ENCODE measurements around the gene DPF3.

DPF3 gene

GRCh38 chr14:72881543-72881942, 12.4 kb downstream of the DPF3 start:
- DNase-seq (ENCODE audit: low spot score): no peak
- Histone ChIP-seq H2BK15ac (ENCODE audit: low read length) (no peak overlapping the region), H3K9me3 (replicated peaks in 1 of 2; ENCODE audit: control insufficient read depth in 2 of 2, insufficient read depth in 1 of 2, low read depth in 1 of 2, low read length in 2 of 2) (no peaks in the 10 kb centered on the region), H3K4ac (ENCODE audit: low read length) (no peak overlapping the region), H3K4me2 (ENCODE audit: insufficient read depth, low read length, poor library complexity, severe bottlenecking) (no peak overlapping the region), H2BK120ac (ENCODE audit: low read depth, low read length) (no peak overlapping the region), H3K79me1 (ENCODE audit: low read depth, low read length) (no peaks in the 10 kb centered on the region), H2BK5ac (ENCODE audit: low read length) (no peak overlapping the region), H3K4me1 (ENCODE audit: control insufficient read depth in 2 of 2, insufficient read depth in 1 of 2, low read depth in 1 of 2, low read length in 2 of 2) (peaks cover 5 to 7% of the 10 kb centered on the region in 2 donors), H3K36me3 (replicated peaks in 1 of 2; ENCODE audit: control insufficient read depth in 2 of 2, insufficient read depth in 2 of 2, low read length in 2 of 2) (no peaks in the 10 kb centered on the region), H3K4me3 (ENCODE audit: low read length in 2 of 2) (no peak overlapping the region), H4K91ac (ENCODE audit: low read depth, low read length, poor library complexity) (no peak overlapping the region), H3K27ac (replicated peaks; ENCODE audit: low read length) (no peak overlapping the region), H3K14ac (ENCODE audit: low read length) (no peak overlapping the region), H2AFZ (ENCODE audit: low read length) (no peak overlapping the region), H2AK5ac (ENCODE audit: low read depth, low read length) (no peak overlapping the region), H3K23ac (ENCODE audit: low read depth, low read length, poor library complexity) (no peak overlapping the region), H2BK12ac (ENCODE audit: low read length) (no peak overlapping the region), H4K8ac (ENCODE audit: low read depth, low read length) (no peak overlapping the region), H3K9ac (ENCODE audit: low read depth, low read length, poor library complexity) (no peak overlapping the region), H3K27me3 (ENCODE audit: control insufficient read depth in 3 of 3, insufficient read depth in 3 of 3, low read depth in 1 of 3, low read length in 3 of 3) (peaks cover 0 to 8% (median 0%) of the 10 kb centered on the region in 3 experiments), H3K18ac (ENCODE audit: low read length) (no peak overlapping the region)
- no CpG with 5 or more reads among the region's 2 CpGs for WGBS, 2 donors (ENCODE audit: extremely low coverage in 2 of 2, insufficient read length in 2 of 2, insufficient replicate concordance in 1 of 2)

DNA sequence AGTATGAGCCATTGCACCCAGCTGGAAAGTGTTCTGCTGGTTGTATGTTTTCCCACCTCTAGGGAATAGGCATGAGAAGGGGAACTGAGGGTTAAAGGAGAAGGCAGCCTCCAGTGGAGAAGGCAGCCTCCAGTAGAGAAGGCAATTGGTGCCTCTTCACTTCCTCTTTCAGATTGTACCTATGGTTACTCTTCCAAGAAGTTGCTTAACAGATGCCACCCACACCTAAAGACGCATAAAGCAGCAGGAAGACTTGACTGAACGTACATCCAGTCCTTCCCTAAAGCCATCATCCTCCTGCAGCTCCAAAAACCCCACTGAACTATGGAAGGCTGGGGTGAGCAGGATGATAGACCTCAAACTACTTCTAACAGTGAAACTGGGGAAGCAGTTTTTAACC, 13.1 kb downstream of the DPF3 start:
- Histone ChIP-seq H3K4me1 (ENCODE audit: control insufficient read depth in 2 of 2, insufficient read depth in 1 of 2, low read depth in 1 of 2, low read length in 2 of 2) (peaks cover 7 to 9% of the 10 kb centered on the region in 2 donors), H2AK5ac (ENCODE audit: low read depth, low read length) (no peak overlapping the region), H3K27ac (replicated peaks; ENCODE audit: low read length) (no peak overlapping the region), H3K23ac (ENCODE audit: low read depth, low read length, poor library complexity) (no peak overlapping the region), H3K14ac (ENCODE audit: low read length) (no peak overlapping the region), H2AFZ (ENCODE audit: low read length) (no peak overlapping the region), H3K9me3 (replicated peaks in 1 of 2; ENCODE audit: control insufficient read depth in 2 of 2, insufficient read depth in 1 of 2, low read depth in 1 of 2, low read length in 2 of 2) (no peaks in the 10 kb centered on the region), H2BK5ac (ENCODE audit: low read length) (no peak overlapping the region), H3K4me3 (ENCODE audit: low read length in 2 of 2) (no peak overlapping the region), H3K9ac (ENCODE audit: low read depth, low read length, poor library complexity) (no peak overlapping the region), H4K8ac (ENCODE audit: low read depth, low read length) (no peak overlapping the region), H3K4me2 (ENCODE audit: insufficient read depth, low read length, poor library complexity, severe bottlenecking) (no peak overlapping the region), H3K36me3 (replicated peaks in 1 of 2; ENCODE audit: control insufficient read depth in 2 of 2, insufficient read depth in 2 of 2, low read length in 2 of 2) (no peaks in the 10 kb centered on the region), H3K79me1 (ENCODE audit: low read depth, low read length) (no peaks in the 10 kb centered on the region), H2BK120ac (ENCODE audit: low read depth, low read length) (no peak overlapping the region), H2BK12ac (ENCODE audit: low read length) (no peak overlapping the region), H2BK15ac (ENCODE audit: low read length) (no peak overlapping the region), H3K18ac (ENCODE audit: low read length) (no peak overlapping the region), H3K27me3 (ENCODE audit: control insufficient read depth in 3 of 3, insufficient read depth in 3 of 3, low read depth in 1 of 3, low read length in 3 of 3) (peaks cover 0 to 5% (median 0%) of the 10 kb centered on the region in 3 experiments), H3K4ac (ENCODE audit: low read length) (no peak overlapping the region), H4K91ac (ENCODE audit: low read depth, low read length, poor library complexity) (no peak overlapping the region)
- WGBS, 2 donors (ENCODE audit: extremely low coverage in 2 of 2, insufficient read length in 2 of 2, insufficient replicate concordance in 1 of 2): no CpG with 5 or more reads among the region's 2 CpGs
- no peak for DNase-seq (ENCODE audit: low spot score)

GRCh38 chr14:72880164-72880563, 13.7 kb downstream of the DPF3 start:
- Histone ChIP-seq H2AFZ (ENCODE audit: low read length) (no peak overlapping the region), H2BK12ac (ENCODE audit: low read length) (no peak overlapping the region), H4K8ac (ENCODE audit: low read depth, low read length) (no peak overlapping the region), H2BK120ac (ENCODE audit: low read depth, low read length) (no peak overlapping the region), H3K27ac (replicated peaks; ENCODE audit: low read length) (no peak overlapping the region), H3K4me2 (ENCODE audit: insufficient read depth, low read length, poor library complexity, severe bottlenecking) (no peak overlapping the region), H3K79me1 (ENCODE audit: low read depth, low read length) (no peaks in the 10 kb centered on the region), H3K9ac (ENCODE audit: low read depth, low read length, poor library complexity) (no peak overlapping the region), H4K91ac (ENCODE audit: low read depth, low read length, poor library complexity) (no peak overlapping the region), H2BK5ac (ENCODE audit: low read length) (no peak overlapping the region), H2AK5ac (ENCODE audit: low read depth, low read length) (no peak overlapping the region), H3K4me1 (ENCODE audit: control insufficient read depth in 2 of 2, insufficient read depth in 1 of 2, low read depth in 1 of 2, low read length in 2 of 2) (peaks cover 7 to 9% of the 10 kb centered on the region in 2 donors), H3K14ac (ENCODE audit: low read length) (no peak overlapping the region), H3K23ac (ENCODE audit: low read depth, low read length, poor library complexity) (no peak overlapping the region), H3K36me3 (replicated peaks in 1 of 2; ENCODE audit: control insufficient read depth in 2 of 2, insufficient read depth in 2 of 2, low read length in 2 of 2) (no peaks in the 10 kb centered on the region), H3K27me3 (ENCODE audit: control insufficient read depth in 3 of 3, insufficient read depth in 3 of 3, low read depth in 1 of 3, low read length in 3 of 3) (peaks cover 0 to 5% (median 0%) of the 10 kb centered on the region in 3 experiments), H3K4ac (ENCODE audit: low read length) (no peak overlapping the region), H3K18ac (ENCODE audit: low read length) (no peak overlapping the region), H3K9me3 (replicated peaks in 1 of 2; ENCODE audit: control insufficient read depth in 2 of 2, insufficient read depth in 1 of 2, low read depth in 1 of 2, low read length in 2 of 2) (no peaks in the 10 kb centered on the region), H2BK15ac (ENCODE audit: low read length) (no peak overlapping the region), H3K4me3 (ENCODE audit: low read length in 2 of 2) (no peak overlapping the region)
- WGBS, 2 donors (ENCODE audit: extremely low coverage in 2 of 2, insufficient read length in 2 of 2, insufficient replicate concordance in 1 of 2): no CpG with 5 or more reads among the region's 2 CpGs
- DNase-seq (ENCODE audit: low spot score): no peak

GRCh38 chr14:72879431-72879830, 14.5 kb downstream of the DPF3 start:
- WGBS, 2 donors (ENCODE audit: extremely low coverage in 2 of 2, insufficient read length in 2 of 2, insufficient replicate concordance in 1 of 2): no CpG with 5 or more reads among the region's 6 CpGs
- no peaks in the 10 kb centered on the region for H3K79me1 ChIP-seq (ENCODE audit: low read depth, low read length)
- no peak overlapping the region for H4K8ac ChIP-seq (ENCODE audit: low read depth, low read length)

More at GRCh38 chr14:72879431-72879830, 14.5 kb downstream of the DPF3 start:
- no peak overlapping the region for H3K9ac ChIP-seq (ENCODE audit: low read depth, low read length, poor library complexity)
- no peaks in the 10 kb centered on the region for H3K36me3 ChIP-seq (replicated peaks in 1 of 2; ENCODE audit: control insufficient read depth in 2 of 2, insufficient read depth in 2 of 2, low read length in 2 of 2)
- DNase-seq (ENCODE audit: low spot score): no peak
- H2BK120ac ChIP-seq (ENCODE audit: low read depth, low read length): no peak overlapping the region
- H3K4me2 ChIP-seq (ENCODE audit: insufficient read depth, low read length, poor library complexity, severe bottlenecking): no peak overlapping the region
- no peak overlapping the region for H2BK5ac ChIP-seq (ENCODE audit: low read length)
- no peak overlapping the region for H2BK15ac ChIP-seq (ENCODE audit: low read length)
- H2BK12ac ChIP-seq (ENCODE audit: low read length): no peak overlapping the region
- no peak overlapping the region for H2AK5ac ChIP-seq (ENCODE audit: low read depth, low read length)
- H3K4me1 ChIP-seq (ENCODE audit: control insufficient read depth in 2 of 2, insufficient read depth in 1 of 2, low read depth in 1 of 2, low read length in 2 of 2): peaks cover 7 to 9% of the 10 kb centered on the region in 2 donors
- H3K4me3 ChIP-seq (ENCODE audit: low read length in 2 of 2): no peak overlapping the region
- H3K23ac ChIP-seq (ENCODE audit: low read depth, low read length, poor library complexity): no peak overlapping the region
- H3K27me3 ChIP-seq (ENCODE audit: control insufficient read depth in 3 of 3, insufficient read depth in 3 of 3, low read depth in 1 of 3, low read length in 3 of 3): peaks cover 0 to 5% (median 0%) of the 10 kb centered on the region in 3 experiments
- no peak overlapping the region for H4K91ac ChIP-seq (ENCODE audit: low read depth, low read length, poor library complexity)
- no peaks in the 10 kb centered on the region for H3K9me3 ChIP-seq (replicated peaks in 1 of 2; ENCODE audit: control insufficient read depth in 2 of 2, insufficient read depth in 1 of 2, low read depth in 1 of 2, low read length in 2 of 2)
- H3K18ac ChIP-seq (ENCODE audit: low read length): no peak overlapping the region
- no peak overlapping the region for H3K14ac ChIP-seq (ENCODE audit: low read length)
- H3K27ac ChIP-seq (replicated peaks; ENCODE audit: low read length): no peak overlapping the region
- H2AFZ ChIP-seq (ENCODE audit: low read length): no peak overlapping the region
- no peak overlapping the region for H3K4ac ChIP-seq (ENCODE audit: low read length)

All from neuronal stem cell (in vitro differentiated cells).